ENCODE data around the gene TMC5. TPM values are rescaled to one million over a fixed set of nuclear protein-coding genes. Genes with fewer than 3 reads are reported as not detected.

Gene TMC5
- total and polyA plus RNA-seq, 2 of the 8 experiments (the other 6 are each of a cell fraction or from before 2014, with no cell fraction given), result 1.6 to 1.8 TPM

DNA sequence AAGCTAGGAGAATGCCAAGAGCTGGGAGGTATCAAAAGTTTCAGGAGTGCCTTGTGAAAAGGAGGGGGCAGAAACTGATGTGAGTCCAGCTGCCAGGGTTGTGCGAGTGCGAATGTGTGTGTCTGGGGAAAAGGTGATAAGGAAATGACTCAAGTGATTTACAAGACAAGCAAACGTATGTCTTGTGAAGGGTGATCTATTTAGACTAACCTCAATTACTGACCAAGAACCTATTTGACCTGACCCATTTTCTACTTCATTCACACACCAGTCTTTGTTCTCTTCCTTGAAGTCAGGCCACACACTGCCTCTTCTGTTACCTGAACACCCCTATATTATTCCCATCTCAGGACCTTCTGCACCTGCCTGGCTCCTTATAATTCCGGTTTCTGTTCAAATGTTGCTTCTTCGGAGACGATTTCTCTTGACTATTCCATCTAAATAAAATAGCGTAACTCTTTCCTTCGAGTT, 103.2 kb downstream of the TMC5 start (continued):
- no peak for TF ChIP-seq CHD7 (IDR thresholded peaks at IDR 0.05; ENCODE audit: insufficient replicate concordance, low read length)
- no peak for TF ChIP-seq RBBP5 (IDR thresholded peaks at IDR 0.05; ENCODE audit: borderline replicate concordance, low read depth, low read length)
- TF ChIP-seq TAF1 (IDR thresholded peaks at IDR 0.05; ENCODE audit: low read depth, low read length), result no peak
- no peak for TF ChIP-seq CBX8 (IDR thresholded peaks at IDR 0.05; ENCODE audit: borderline replicate concordance, low read depth, low read length)
- TF ChIP-seq PHF8 (conservative IDR thresholded peaks at IDR 0.05; ENCODE audit: low read depth, low read length), result no peak
- no peak for TF ChIP-seq KDM5A (IDR thresholded peaks at IDR 0.05; ENCODE audit: low read length)
